GM19035 (cell line): ENCODE measurements around the gene KRT85.
"Not testable (repeated sequence)": the region's sequence is repeated elsewhere in the genome, so short reads cannot be mapped to it uniquely, and the experiment has no call there.

Experiments
- ATAC-seq: cut with Tn5 transposase; IDR thresholded peaks from one replicate; pipeline ENCODE4 v1.9.1; 2021; ENCODE audit not compliant: unreplicated experiment

KRT85 gene

DNA sequence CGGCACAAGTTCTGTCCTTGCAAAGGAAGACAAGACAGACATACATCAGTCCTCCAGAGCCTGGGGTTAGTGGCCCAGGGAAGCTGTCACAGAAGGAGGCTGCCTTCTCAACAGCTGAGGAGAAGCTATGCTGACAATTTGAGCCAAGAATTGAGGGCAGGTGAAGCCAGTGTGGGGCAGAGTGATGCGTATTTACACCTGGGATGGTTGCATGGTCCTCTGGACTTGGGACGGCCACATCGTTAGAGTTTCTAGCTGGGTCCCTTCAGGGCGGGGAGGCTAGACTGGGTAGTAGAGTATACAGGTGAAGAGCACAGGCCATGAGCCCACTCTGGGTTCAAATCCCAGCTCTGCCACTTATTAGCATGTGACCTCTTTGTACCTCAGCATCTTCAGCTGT, 16.5 kb downstream of the KRT85 start:
- no peak for ATAC-seq

GRCh38 chr12:52350021-52350620, 17.2 kb downstream of the KRT85 start:
- no peak for ATAC-seq

GRCh38 chr12:52349196-52349595, 18.1 kb downstream of the KRT85 start:
- ATAC-seq: no peak

DNA sequence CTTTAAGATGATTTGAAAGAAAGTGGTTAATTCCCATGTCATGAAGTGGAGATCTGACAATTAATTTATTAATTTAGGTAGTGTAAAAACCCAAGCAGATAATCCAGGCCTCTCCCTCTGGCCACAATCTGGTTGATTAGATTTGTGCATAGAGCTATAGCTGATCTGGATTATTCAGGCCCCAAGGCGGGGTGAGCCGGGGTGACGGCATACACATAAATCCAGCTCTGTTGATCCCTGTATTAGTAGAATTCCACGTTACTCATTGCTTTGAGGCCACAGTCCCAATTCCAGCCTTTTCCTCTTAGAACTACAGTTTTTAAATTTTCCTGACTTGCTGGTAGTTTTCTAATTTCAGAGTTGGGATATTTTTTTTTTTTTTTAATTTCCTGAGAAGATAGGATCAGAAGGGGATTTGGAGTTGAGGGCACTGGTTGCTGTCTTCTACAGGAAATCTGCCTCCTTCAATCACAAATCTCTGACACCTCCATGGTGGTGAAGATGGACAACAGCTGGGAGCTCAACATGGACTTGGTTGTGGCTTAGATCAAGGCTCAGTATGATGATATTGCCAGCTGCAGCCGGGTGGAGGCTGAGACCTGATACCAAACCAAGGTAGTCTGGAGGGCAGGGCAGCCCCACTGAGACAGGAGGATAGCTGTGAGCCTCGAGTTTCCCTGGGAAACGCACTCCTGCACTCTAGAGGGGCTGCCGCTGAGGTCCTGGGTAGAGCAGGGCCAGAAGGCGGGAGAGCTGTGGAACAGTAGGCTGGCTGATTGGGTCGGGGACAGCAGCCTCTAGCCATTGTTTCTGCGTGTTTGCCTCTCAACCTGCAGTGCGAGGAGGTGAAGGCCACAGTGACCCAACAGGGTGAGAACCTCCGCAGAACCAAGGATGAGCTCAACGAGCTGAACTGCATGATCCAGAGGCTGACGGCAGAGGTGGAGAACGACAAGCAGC, 19.4 kb downstream of the KRT85 start:
- ATAC-seq: no peak

- no peak for ATAC-seq
These were observed 20.3 kb downstream of the KRT85 start for GRCh38 chr12:52347016-52347415.

DNA sequence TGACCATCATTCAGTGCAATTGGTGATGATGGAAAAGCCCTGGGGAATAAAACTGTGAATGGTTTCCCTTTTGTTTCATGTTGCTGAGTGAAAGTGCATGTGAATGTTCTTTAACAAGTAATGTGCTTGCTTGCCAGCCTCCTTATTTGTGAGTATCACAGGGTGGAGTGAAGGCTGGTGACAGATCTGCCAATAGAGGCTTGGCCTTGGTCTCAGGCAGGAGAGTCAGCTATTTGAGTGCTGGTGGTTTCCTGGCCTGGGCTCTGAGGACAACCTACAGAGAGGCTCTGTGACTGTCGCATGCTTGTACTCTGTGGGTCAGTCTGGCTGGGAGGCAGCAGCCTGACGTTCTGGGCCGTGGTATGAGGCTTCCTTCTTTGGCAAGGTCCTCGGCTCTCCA, 20.7 kb downstream of the KRT85 start:
- no peak for ATAC-seq

DNA sequence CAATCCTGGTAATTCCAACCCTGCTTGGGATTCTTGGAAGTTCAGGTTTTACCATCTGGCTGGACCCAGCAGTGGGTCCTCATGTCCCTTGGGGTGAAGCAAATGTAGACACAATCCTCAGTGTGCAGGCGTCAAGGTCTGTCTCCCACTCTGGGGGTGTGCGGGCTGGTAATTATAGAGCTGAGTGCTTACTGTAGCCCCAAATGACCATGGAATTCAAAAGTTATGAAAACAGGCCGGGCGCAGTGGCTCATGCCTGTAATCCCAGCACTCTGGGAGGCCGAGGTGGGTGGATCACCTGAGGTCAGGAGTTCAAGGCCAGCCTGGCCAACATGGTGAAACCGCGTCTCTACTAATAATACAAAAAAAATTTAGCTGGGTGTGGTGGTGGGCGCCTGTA, 22.2 kb downstream of the KRT85 start:
- ATAC-seq: not testable (repeated sequence)

DNA sequence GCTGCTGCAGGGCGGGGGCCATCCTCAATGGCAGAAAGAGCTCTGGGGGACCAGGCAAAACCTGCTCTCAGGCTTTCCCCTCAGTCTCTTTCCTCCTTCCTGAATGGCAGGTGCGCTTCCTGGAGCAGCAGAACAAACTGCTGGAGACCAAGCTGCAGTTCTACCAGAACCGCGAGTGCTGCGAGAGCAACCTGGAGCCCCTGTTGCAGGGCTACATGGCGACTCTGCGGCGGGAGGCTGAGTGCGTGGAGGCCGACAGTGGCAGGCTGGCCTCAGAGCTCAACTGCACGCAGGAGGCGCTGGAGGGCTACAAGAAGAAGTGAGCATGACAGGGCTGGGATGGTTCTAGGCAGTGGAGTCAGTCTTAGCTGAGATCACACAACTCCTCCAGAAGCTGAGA, 23.2 kb downstream of the KRT85 start:
- ATAC-seq: no peak

DNA sequence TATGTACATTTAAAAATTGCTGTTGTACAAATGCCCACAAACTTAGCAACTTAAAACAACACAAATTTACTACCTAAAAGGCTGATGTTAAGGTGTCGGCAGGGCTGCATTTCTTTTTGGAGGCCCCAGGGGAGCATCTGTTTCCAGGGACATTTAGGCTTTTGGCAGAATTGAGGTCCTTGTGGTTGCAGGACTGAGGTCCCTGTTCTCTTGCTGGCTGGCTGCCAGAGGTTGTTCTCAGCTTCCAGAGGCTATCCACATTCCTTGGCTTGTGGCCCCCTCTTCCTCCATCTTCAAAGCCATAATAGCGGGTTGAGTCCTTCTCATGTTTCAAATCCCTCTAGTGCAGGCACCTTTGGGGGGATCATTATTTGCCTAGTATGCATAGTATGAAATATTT, 23.7 kb downstream of the KRT85 start:
- ATAC-seq: no peak

DNA sequence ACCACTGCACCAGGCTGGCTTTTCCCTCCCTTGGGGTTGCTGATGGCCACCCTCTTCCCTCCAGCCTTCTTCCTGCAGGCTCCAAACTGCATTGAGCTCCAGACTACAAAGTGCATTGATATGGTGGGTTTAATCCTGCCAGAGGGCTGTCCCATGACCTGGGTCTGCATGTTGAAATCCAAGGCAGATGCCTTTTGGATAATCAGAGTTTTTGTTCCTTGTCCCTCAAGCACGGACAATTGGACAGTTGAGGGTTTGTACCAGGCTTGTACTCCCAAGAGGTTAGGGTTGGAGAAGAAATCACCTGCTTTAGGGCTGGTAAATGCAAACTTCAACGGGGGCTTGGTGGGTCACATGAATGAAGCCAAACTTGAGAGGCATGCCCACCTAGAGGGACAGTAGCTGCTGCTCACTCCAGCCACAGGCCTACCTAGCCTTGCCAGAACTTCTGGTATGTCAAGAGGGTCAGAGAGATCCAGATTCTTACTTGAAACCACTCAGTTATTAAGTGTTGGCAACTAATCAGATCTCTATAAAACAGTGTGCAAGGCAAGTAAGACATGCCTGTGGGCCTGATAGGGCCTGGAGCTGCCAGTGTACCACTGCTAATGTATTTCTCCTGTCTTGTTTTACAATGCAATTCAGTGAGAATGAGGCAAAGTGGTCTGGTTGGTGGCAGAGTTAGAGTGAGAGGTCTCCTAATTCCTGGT, 24.3 kb downstream of the KRT85 start:
- ATAC-seq: no peak

GRCh38 chr12:52341066-52341580, 26.2 kb downstream of the KRT85 start:
- ATAC-seq: no peak

DNA sequence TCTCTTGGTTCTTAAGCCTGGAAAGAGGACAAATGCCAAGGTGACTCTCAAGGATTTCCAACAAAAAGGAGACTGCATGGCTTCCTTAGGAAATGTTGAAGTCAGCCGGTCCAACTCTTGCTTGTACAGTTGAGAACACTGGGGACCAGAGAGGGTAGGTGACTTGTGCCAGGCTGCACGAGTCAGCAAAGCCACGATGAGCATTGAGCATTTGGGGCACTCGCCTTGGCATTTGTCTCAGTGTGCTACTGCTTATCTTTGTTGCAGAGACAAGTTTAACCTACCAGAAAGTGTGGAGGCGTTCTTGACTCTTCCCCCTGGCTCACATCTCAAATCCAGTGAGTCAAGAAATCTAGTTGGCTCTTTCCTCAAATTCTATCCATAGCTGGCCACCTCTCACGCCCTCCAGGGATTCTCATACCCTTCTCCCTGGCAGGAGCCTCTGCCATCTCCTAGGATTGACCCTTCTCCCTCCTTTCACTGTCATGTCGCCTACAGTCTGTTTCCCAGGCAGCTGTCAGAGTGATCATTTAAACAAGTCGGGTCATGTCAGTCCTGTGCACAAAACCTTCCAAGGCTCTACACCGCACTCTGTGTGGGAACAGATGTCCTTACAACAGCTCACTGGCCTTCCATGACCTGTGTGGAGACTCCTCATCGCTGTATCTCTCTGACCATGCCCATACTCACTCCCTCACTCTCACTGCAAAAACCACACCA, 28.9 kb downstream of the KRT85 start:
- no peak for ATAC-seq

DNA sequence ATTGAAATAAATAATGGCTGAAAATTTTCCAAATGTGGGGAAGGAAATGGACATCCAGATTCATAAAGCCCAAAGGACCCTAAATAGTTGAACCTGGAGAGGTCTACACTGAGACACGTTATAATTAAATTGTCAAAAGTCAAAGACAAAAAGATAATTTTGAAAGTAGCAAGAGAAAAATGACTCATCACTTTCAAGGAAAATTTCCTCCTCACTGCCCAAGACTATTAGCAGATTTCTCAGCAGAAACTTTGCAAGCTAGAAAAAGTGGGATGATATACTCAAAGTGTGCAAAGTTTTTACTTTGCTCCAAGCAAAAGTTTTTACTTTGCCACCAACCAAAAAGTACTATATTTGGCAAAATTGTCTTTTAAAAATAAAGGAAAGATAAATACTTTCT, 30.2 kb downstream of the KRT85 start:
- ATAC-seq: no peak

DNA sequence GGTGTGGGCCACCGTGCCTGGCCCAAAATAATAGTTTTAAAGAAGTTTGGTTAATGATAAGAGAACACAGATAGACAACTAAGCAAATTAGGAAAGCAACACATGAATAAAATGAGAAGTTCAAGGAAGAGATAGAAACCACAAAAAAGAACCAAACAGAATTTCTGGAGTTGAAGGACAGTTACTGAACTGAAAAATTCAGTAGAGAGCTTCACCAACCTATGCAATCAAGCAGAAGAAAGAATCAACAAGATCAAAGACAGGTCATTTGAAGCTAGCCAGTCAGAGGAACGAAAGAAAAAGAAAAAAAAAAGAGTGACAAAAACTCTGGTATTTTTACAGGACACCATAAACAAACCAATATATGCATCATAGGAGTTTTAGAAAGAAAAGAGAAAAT, 30.6 kb downstream of the KRT85 start:
- no peak for ATAC-seq

- no peak for ATAC-seq
These were observed 31.6 kb downstream of the KRT85 start for GRCh38 chr12:52335598-52336262.

GRCh38 chr12:52334185-52334584, 33.1 kb downstream of the KRT85 start:
- no peak for ATAC-seq

DNA sequence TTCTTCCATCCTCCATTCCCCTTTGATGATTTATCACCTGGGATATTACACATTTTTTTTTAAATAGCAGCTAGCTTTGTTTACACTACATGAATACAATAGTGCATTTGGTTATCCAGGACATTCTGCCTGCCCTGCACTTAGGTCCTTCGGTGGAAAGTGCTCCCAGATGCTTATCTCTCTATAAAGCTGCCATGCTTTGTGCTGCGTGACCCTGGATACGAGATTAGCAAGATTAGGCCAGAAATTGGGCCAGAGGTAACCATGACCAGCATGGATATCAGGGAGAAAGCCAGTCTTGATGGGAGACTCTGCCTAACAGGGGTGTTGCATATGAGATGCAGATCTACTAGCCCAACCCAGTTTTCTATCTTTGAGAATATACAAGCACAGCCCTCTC, 34.0 kb downstream of the KRT85 start:
- no peak for ATAC-seq

- no peak for ATAC-seq
These were observed 34.9 kb downstream of the KRT85 start for GRCh38 chr12:52332381-52332780.

GRCh38 chr12:52331833-52332232, 35.4 kb downstream of the KRT85 start:
- ATAC-seq: no peak

GRCh38 chr12:52331039-52331438, 36.2 kb downstream of the KRT85 start:
- ATAC-seq: no peak
